Cardiac muscle cell (in vitro differentiated cells and primary cell): Measurements from ENCODE around the gene LITAF. TPM values are rescaled to one million over a fixed set of nuclear protein-coding genes. Genes with fewer than 3 reads are reported as not detected.

ENCODE experiments used
- DNase-seq, 2 donors: peaks; one replicate each; pipeline versions ENCODE4 v3.0.0 to v3.0.0-alpha.2; 2010 to 2017; ENCODE audit warnings: low read depth in 1 of 2, low spot score in 1 of 2
- H3K27ac ChIP-seq: fragments of 200-600 bp; sonication (generic); 2 replicates; pipeline ENCODE4 v1.5.1; 2016
- H3K27me3 ChIP-seq: fragments of 200-600 bp; sonication (generic); 2 replicates; pipeline ENCODE4 v1.6.0; 2016; ENCODE audit warnings: control low read depth
- H3K36me3 ChIP-seq: fragments of 200-600 bp; sonication (generic); 2 replicates; pipeline ENCODE4 v1.5.1; 2016; ENCODE audit warnings: control low read depth
- H3K4me1 ChIP-seq: fragments of 200-600 bp; sonication (generic); 2 replicates; pipeline ENCODE4 v1.8.1; 2017; ENCODE audit warnings: low read depth, mild to moderate bottlenecking, mixed run types
- H3K4me3 ChIP-seq: fragments of 200-600 bp; sonication (generic); 2 replicates; pipeline ENCODE4 v1.5.1; 2016; ENCODE audit warnings: mild to moderate bottlenecking
- H3K9me3 ChIP-seq: fragments of 200-600 bp; sonication (generic); 2 replicates; pipeline ENCODE4 v1.5.1; 2017; ENCODE audit warnings: low read depth, mild to moderate bottlenecking, control low read depth
- CTCF ChIP-seq: IDR thresholded peaks from 2 replicates; pipeline ENCODE4 v1.5.1; 2012; ENCODE audit warnings: low read depth, mild to moderate bottlenecking, low read length
- polyA plus RNA-seq: library from polyadenylated mRNA; unstranded; fragments of >200 nt; fragmentation: Nextera tagmentation; extraction: Ambion mirVana; gene quantifications from 2 replicates; pipeline ENCODE4 v1.2.1, GENCODE V29; 2016
- total RNA-seq: library from RNA; depleted of rRNA; stranded (reverse); fragments of >200 nt; gene quantifications from 2 replicates; pipeline ENCODE4 v1.2.3, GENCODE V29; 2016

The LITAF gene
- total and polyA plus RNA-seq, 2 experiments from 2014 or later = 42.1 to 43.3 TPM

GRCh38 chr16:11624636-11625607, 38.2 kb upstream of the LITAF start:
- Histone ChIP-seq H3K4me3 (no peak overlapping the region), H3K27me3 (no peaks in the 10 kb centered on the region), H3K9me3 (no peaks in the 10 kb centered on the region), H3K27ac (no peak overlapping the region), H3K36me3 (no peaks in the 10 kb centered on the region), H3K4me1 (no peaks in the 10 kb centered on the region)
- TF ChIP-seq CTCF = no peak
- DNase-seq = no peak

DNA sequence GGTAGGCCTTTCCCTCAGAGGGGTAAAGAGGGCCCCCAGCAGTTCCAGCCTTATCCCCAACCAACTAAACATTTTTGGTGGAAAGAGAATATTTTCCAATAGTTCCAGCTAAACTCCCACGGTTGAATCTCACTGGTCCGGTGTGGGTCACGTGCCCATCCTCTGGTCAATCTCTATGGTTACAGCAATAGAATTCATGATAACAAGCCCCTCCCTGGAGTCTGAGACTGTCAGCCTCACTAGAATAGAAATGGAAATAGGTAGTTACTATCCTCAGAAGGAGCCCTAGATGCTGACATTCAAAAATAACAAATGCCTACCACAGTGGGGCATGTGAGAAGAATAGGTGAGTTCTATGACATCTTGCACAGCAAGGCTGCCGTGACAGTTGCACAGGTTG, 37.5 kb upstream of the LITAF start:
- H3K9me3 ChIP-seq = no peaks in the 10 kb centered on the region
- no peak overlapping the region for H3K4me3 ChIP-seq
- H3K27me3 ChIP-seq = no peaks in the 10 kb centered on the region
- H3K36me3 ChIP-seq = no peaks in the 10 kb centered on the region
- no peak for TF ChIP-seq CTCF
- H3K4me1 ChIP-seq = no peaks in the 10 kb centered on the region
- no peak overlapping the region for H3K27ac ChIP-seq
- DNase-seq = no peak

- Histone ChIP-seq H3K36me3 (no peaks in the 10 kb centered on the region), H3K4me1 (no peaks in the 10 kb centered on the region), H3K27ac (no peak overlapping the region), H3K4me3 (no peak overlapping the region), H3K27me3 (no peaks in the 10 kb centered on the region), H3K9me3 (no peaks in the 10 kb centered on the region)
- no peak for TF ChIP-seq CTCF
- DNase-seq = no peak
Observed at GRCh38 chr16:11621920-11622651, 35.4 kb upstream of the LITAF start.

GRCh38 chr16:11621539-11621919, 34.8 kb upstream of the LITAF start:
- no peaks in the 10 kb centered on the region for H3K36me3 ChIP-seq
- H3K4me3 ChIP-seq = no peak overlapping the region
- no peak overlapping the region for H3K27ac ChIP-seq
- TF ChIP-seq CTCF = no peak
- H3K9me3 ChIP-seq = no peaks in the 10 kb centered on the region
- no peak for DNase-seq
- no peaks in the 10 kb centered on the region for H3K27me3 ChIP-seq
- no peaks in the 10 kb centered on the region for H3K4me1 ChIP-seq

GRCh38 chr16:11620243-11621003, 33.7 kb upstream of the LITAF start:
- H3K36me3 ChIP-seq = no peaks in the 10 kb centered on the region
- no peak for DNase-seq
- H3K27me3 ChIP-seq = no peaks in the 10 kb centered on the region
- H3K27ac ChIP-seq = no peak overlapping the region
- no peaks in the 10 kb centered on the region for H3K4me1 ChIP-seq
- no peak for TF ChIP-seq CTCF
- H3K4me3 ChIP-seq = no peak overlapping the region
- H3K9me3 ChIP-seq = no peaks in the 10 kb centered on the region
